NCI-H2029 treated with DMSO at 0.1 percent for 48 hours (cell line): ENCODE results near the gene P2RY12.

Experiments
- DNase-seq: peaks from one replicate; lab custom pipeline; 2025; lab: John Stamatoyannopoulos, UW

P2RY12 gene

DNA sequence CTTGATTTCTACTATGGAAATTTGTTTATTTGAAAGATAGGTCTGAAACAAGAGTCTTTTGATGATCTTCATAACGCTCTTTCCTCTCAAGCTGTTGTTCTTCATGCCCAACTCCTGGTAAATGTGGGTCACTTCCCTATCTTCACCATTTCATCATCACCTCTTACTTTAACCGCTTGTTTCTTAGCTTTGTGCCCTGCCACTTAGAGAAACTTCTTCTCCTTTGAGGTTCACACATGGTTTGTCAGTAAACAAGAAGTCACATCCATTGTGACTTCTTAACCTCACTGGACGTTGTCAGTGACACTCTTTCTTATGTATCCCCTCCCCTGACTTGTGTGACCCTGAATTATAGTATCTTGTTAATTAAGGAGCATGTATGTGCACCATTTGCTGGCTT is 38.3 kb downstream of the P2RY12 start:
- DNase-seq, result no peak

- DNase-seq, result no peak
Measured at GRCh38 chr3:151345859-151346258, 38.7 kb downstream of the P2RY12 start.

DNA sequence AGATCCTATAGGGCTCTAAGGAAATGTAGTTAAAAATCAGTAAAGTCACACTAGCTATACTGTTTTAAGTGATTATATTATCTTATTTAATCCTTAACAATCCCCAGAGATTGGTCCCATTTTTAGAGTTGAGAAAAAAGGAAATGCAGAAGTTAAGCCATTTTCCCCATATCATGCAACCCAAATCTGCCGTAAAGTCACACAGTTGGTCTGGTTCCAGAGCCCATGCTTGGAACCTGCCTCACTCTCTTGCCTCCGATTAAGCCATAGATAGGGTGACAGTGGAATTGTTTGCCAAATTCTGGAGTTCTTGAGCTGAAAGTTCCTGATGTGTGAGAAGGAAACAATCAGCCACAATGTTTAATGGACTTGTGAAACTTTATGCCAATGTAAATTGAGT is 52.9 kb downstream of the P2RY12 start:
- no peak for DNase-seq

- no peak for DNase-seq
Measured at GRCh38 chr3:151330899-151331298, 53.7 kb downstream of the P2RY12 start.

- no peak for DNase-seq
Measured at GRCh38 chr3:151330379-151330778, 54.2 kb downstream of the P2RY12 start.

- DNase-seq, result no peak
Measured at GRCh38 chr3:151329363-151329762, 55.2 kb downstream of the P2RY12 start, which contains the start of gene P2RY13. TSS of gene P2RY13 (minus strand) at chr3:151329549. CDS start at chr3:151329528, 21 bp downstream.

- no peak for DNase-seq
Measured at GRCh38 chr3:151328298-151328995, 56.1 kb downstream of the P2RY12 start.

DNA sequence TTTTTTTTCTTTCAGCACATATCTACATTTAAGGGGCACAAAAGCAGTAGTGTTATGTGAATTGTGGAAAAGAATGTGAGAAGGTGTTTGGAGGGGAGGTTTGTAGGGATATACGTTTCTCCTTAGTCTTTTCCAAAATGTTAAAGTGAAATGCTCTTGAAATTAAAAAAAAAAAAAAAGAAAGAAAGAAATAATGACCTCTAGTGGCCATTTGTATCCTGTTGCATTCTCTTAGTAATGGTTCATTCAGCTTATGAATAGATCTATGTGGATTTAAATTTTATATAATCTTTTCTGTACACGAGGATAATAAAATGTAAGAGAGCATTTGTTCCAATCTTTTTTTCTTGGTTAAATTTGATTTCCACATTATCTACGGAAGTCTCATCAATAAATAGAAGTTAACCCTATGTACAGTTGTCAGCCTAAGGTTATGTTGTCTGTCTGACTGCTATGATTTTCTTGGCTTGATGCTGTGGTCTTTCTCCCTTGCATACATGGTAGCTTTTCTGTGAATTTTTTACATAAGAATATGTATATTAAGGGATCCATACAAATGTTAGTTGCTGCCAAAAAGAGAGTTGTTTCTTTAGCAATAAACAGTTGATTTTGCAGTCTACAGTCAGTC is 56.9 kb downstream of the P2RY12 start:
- DNase-seq, result no peak

- DNase-seq, result no peak
Measured at GRCh38 chr3:151322511-151322910, 62.0 kb downstream of the P2RY12 start.

- no peak for DNase-seq
Measured at GRCh38 chr3:151321526-151321925, 63.0 kb downstream of the P2RY12 start.

DNA sequence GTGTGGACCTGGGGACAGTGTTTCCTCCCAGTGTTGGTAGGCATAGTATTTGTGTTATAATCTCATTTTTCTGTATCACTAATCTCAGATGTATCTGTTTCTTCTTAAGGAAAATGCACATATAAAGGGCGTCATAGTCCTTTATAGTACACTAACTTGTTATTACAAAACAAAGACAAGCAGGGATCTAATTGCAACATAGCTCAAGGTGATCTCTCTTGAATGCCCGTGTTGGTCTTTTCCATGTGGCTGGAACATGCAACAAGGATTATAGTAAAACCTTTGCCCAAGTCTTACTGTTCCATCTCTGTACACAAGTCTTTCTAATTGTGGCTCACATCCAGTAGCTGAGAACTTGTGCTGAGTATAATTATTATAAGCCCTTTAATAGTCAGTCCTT is 64.4 kb downstream of the P2RY12 start:
- no peak for DNase-seq

- no peak for DNase-seq
Measured at GRCh38 chr3:151319628-151320027, 64.9 kb downstream of the P2RY12 start.

DNA sequence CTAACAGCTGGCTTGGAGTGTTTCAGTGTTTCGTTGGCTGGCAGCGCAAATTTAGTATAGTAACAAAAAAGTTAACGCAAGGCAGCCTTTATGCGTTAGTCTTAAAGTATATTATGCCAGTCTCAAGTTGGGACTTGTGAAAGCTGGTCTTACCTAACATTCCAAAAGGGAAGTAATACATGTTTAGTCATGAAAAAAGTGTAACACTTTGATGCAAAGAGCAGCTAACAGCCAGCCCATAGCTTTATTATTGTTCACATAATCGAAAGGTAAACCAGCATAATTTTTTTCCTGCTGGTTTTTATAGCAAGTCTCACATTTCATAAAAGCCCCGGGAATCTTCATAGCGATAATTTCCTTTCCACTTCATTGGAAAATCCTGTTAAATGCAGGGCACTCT is 65.6 kb downstream of the P2RY12 start:
- DNase-seq, result no peak

GRCh38 chr3:151318313-151318712 is 66.2 kb downstream of the P2RY12 start:
- DNase-seq, result no peak

GRCh38 chr3:151316267-151316991 is 68.1 kb downstream of the P2RY12 start, which contains the start of gene GPR87:
TSS of gene GPR87 (minus strand) at chr3:151316820. CDS start at chr3:151300100, 16,720 bp downstream.
- DNase-seq, result no peak

DNA sequence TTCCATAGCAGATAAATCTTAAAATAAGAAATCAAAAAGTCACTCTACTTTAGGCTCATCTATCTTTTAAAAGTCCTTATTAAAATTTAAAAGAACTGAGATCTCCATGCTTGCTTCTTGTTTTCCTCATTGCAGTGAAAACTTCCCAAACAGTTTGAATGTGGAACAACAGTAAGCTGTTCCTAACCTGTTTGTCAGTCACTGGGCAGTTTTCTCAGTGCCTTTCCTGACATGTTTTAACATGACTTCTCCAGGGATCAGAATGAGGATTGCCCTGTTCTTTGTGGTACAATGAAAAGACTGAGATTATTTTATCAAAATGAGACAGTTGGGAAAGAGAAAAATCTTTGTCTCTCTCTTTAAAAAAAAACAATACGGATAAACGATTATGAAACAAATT is 68.7 kb downstream of the P2RY12 start:
- no peak for DNase-seq

GRCh38 chr3:151315136-151315535 is 69.4 kb downstream of the P2RY12 start:
- DNase-seq, result no peak

- DNase-seq, result no peak
Measured at GRCh38 chr3:151314593-151314992, 70.0 kb downstream of the P2RY12 start.

GRCh38 chr3:151314137-151314536 is 70.4 kb downstream of the P2RY12 start:
- DNase-seq, result no peak

DNA sequence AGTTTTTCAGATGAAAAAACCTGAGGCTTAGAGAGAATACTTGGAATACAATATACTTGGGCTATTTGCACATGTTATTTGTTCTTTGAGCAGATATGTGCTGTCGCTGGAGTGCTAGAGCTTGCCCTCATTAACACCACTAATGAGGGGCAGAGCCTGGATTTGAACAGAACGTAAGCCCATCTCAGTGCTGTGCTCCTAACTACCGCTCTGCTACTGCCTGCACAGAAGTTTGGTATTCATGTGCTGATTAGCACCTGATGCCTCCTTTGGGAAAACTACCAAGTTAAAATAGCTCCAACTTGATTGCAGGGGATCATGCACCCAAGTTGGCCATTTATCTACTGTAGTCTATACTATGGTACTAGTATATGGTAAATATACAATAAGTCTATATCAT is 71.6 kb downstream of the P2RY12 start:
- DNase-seq, result no peak

DNA sequence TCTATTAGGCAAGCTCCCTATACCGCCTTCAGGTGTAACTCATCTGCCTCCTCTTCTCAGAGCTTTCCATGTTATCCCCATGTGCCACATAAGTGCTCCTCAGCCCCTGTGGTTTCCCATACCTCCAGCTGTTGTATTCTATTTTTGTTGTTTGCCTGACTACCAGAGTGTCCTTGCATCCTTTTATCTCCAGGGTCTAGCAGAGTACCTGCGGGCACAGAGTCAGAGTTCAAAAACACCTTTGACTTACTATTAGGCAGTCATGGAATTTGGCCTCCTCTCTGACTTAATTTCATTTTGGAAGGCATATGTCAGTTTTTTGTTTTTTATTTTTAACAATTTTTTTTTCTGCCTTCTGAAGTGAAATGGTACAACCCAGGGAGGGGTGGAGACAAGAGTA is 75.0 kb downstream of the P2RY12 start:
- DNase-seq, result no peak

DNA sequence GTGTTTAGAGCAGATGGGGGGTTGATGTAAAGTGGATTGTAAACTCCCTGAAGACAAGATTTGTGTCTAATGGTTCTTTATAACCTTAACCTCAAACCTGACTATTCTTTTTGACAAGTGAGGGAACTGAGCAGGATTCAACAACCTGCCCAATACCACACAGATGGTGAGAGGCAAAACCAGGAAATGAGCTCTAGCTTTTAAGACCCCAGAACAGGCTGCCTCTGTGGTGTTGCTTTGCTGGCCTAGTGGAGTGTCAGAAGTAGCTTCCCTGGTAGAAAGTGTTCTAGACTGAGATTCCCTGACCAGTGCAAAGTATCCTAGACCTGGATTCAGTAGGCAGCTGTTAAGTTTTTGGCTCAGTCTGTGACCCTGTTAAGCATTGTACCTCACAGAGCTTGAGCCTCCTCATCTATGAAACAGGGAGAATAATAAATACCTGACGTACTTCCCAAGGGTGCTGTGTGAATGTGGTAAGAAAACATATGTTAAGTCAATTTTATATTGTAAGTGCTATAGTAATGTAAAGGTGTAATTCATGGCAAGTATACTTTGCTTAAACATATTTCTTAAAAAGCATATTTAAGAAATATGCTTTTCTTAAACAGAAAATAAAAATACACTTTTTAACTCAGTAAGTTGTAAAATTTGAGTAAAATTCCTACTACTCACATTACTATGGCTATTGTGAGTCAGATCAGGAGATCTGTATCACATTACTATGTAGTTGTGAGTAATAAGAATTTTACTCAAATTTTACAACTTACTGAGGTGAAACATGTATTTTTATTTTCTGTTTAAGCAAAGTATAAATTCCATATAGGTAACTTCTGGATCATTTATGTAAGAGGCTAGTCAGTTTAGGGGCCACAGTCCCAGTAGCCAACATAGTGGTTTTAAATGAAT is 76.7 kb downstream of the P2RY12 start:
- no peak for DNase-seq
